Parathyroid adenoma (tissue), 2 donors: ENCODE data around the gene GPS2.

Experiments
- H2AFZ ChIP-seq: fragments of 300-600 bp; sonication (generic); one replicate; pipeline ENCODE4 v1.7.0; 2017; ENCODE audit warnings: antibody characterized with exemption, mild to moderate bottlenecking
- H3K27ac ChIP-seq: fragments of 300-600 bp; sonication (generic); one replicate; pipeline ENCODE4 v1.7.0; 2017
- H3K27me3 ChIP-seq: fragments of 300-600 bp; sonication (generic); one replicate; pipeline ENCODE4 v1.7.0; 2017; ENCODE audit warnings: low read length; ENCODE audit not compliant: control insufficient read depth, insufficient read depth
- H3K36me3 ChIP-seq: fragments of 300-600 bp; sonication (generic); one replicate; pipeline ENCODE4 v1.7.0; 2017; ENCODE audit warnings: low read length; ENCODE audit not compliant: control insufficient read depth, insufficient read depth
- H3K4me1 ChIP-seq: fragments of 300-600 bp; sonication (generic); one replicate; pipeline ENCODE4 v1.7.0; 2017; ENCODE audit warnings: control low read depth
- H3K4me2 ChIP-seq: fragments of 300-600 bp; sonication (generic); one replicate; pipeline ENCODE4 v1.7.0; 2017; ENCODE audit warnings: low read length
- H3K4me3 ChIP-seq: fragments of 300-600 bp; sonication (generic); one replicate; pipeline ENCODE4 v1.7.0; 2017; ENCODE audit warnings: low read depth, low read length
- H3K79me2 ChIP-seq: fragments of 300-600 bp; sonication (generic); one replicate; pipeline ENCODE4 v1.7.0; 2017; ENCODE audit warnings: control low read depth
- H3K9ac ChIP-seq: fragments of 300-600 bp; sonication (generic); one replicate; pipeline ENCODE4 v1.7.0; 2017; ENCODE audit warnings: mild to moderate bottlenecking
- H3K9me3 ChIP-seq: fragments of 300-600 bp; sonication (generic); one replicate; pipeline ENCODE4 v1.7.0; 2017; ENCODE audit warnings: low read length; ENCODE audit not compliant: control insufficient read depth
- TF ChIP-seq, protein P1 (sequence below): fragments of 300-600 bp; sonication (generic); IDR thresholded peaks from one replicate; pipeline ENCODE4 v1.7.0; 2017; ENCODE audit warnings: antibody characterized with exemption, mild to moderate bottlenecking
- donor health status: primary hyperparathyroidism.

GPS2 gene

DNA sequence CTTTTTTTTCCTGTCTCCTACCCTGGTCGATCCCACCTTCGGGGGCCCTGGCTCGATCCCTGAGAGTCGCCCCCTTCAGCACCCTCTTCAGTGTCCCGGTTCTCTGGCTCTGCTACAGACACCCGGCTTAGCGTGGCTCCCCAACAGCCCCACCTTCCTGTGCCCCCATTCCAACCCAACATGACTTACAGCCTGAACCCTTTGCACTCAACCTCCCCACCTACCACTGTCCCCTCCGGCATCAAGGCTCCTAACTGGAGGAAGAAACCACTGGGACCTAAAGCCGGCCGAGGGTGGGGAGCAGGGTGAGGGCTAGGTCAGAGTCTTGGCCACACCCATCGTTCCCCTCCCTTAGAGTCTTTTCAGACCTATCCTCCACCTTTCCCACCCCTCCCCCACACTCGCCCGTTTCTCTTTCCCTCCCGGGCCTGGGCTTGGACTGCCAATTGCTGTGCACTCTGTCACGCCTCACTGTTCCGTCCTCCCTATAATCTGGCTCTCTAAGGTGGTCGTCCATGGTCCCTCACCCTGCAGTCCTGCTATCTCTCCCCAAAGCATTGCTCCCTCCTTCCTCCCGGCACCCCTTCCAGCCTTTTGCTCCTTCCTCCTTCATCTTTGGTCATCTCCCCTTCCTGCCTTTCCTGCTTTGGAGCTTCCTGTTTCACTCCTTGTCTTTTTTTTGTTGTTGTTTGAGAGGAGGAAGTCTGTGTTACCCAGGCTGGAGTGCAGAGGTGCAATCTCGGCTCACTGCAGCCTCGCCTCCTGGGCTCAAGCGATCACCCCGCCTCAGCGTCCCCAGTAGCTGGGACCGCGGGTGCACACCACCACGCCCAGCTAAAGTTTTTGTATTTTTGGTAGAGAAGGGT is 52.0 kb downstream of the GPS2 start:
- Histone ChIP-seq H3K4me2 (peak overlapping the region; percentile 99), H3K27ac (peak overlapping the region; percentile 99), H3K4me3 (peak overlapping the region; percentile 83), H2AFZ (peak overlapping the region; percentile 97), H3K36me3 (no peaks in the 10 kb centered on the region), H3K79me2 (peaks cover 11% of the 10 kb centered on the region), H3K9ac (peak overlapping the region; percentile 90), H3K27me3 (no peaks in the 10 kb centered on the region), H3K9me3 (no peaks in the 10 kb centered on the region), H3K4me1 (peaks cover 15% of the 10 kb centered on the region)
- TF ChIP-seq, protein P1, sequence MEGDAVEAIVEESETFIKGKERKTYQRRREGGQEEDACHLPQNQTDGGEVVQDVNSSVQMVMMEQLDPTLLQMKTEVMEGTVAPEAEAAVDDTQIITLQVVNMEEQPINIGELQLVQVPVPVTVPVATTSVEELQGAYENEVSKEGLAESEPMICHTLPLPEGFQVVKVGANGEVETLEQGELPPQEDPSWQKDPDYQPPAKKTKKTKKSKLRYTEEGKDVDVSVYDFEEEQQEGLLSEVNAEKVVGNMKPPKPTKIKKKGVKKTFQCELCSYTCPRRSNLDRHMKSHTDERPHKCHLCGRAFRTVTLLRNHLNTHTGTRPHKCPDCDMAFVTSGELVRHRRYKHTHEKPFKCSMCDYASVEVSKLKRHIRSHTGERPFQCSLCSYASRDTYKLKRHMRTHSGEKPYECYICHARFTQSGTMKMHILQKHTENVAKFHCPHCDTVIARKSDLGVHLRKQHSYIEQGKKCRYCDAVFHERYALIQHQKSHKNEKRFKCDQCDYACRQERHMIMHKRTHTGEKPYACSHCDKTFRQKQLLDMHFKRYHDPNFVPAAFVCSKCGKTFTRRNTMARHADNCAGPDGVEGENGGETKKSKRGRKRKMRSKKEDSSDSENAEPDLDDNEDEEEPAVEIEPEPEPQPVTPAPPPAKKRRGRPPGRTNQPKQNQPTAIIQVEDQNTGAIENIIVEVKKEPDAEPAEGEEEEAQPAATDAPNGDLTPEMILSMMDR = no peak
